Osteoblast (primary cell): ENCODE results near the gene USF3. TPM values are rescaled to one million over a fixed set of nuclear protein-coding genes. Genes with fewer than 3 reads are reported as not detected.
A peak's percentile ranks its signal among the peaks of the same experiment; 100 is the strongest.

ENCODE experiments used
- DNase-seq: peaks from one replicate; pipeline ENCODE4 v3.0.0; 2011; ENCODE audit warnings: low spot score, mixed read lengths; ENCODE audit not compliant: insufficient read length; ENCODE audit errors: missing footprints
- H2AFZ ChIP-seq: 2 replicates; pipeline ENCODE4 v1.6.0; 2011; ENCODE audit warnings: mild to moderate bottlenecking, low read length
- H3K27ac ChIP-seq: 2 replicates; pipeline ENCODE4 v1.5.1; 2011; ENCODE audit warnings: mild to moderate bottlenecking, low read depth, low read length, moderate library complexity
- H3K27me3 ChIP-seq: 2 replicates; pipeline ENCODE4 v1.6.0; 2012; ENCODE audit warnings: mild to moderate bottlenecking, control low read depth, inconsistent platforms, low read length, moderate library complexity; ENCODE audit not compliant: insufficient read depth
- H3K36me3 ChIP-seq: 2 replicates; pipeline ENCODE4 v1.5.1; 2011; ENCODE audit warnings: mild to moderate bottlenecking, low read length, control low read depth, moderate library complexity; ENCODE audit not compliant: insufficient read depth
- H3K4me1 ChIP-seq: 2 replicates; pipeline ENCODE4 v1.5.1; 2011; ENCODE audit warnings: mild to moderate bottlenecking, low read length, control low read depth, moderate library complexity; ENCODE audit not compliant: insufficient read depth
- H3K4me2 ChIP-seq: 2 replicates; pipeline ENCODE4 v1.6.0; 2011; ENCODE audit warnings: mild to moderate bottlenecking, low read length; ENCODE audit not compliant: insufficient read depth
- H3K4me3 ChIP-seq: fragments of 200-600 bp; sonication (generic); 3 replicates; pipeline ENCODE4 v1.5.1; 2012; ENCODE audit warnings: mild to moderate bottlenecking, low read length, inconsistent platforms; ENCODE audit not compliant: insufficient read depth
- H3K79me2 ChIP-seq: 2 replicates; pipeline ENCODE4 v1.6.0; 2012; ENCODE audit warnings: mild to moderate bottlenecking, low read length, control low read depth, inconsistent platforms; ENCODE audit not compliant: insufficient read depth
- H3K9me3 ChIP-seq: 2 replicates; pipeline ENCODE4 v1.5.1; 2011; ENCODE audit warnings: low read depth, low read length, control low read depth
- H4K20me1 ChIP-seq: 2 replicates; pipeline ENCODE4 v1.6.0; 2012; ENCODE audit warnings: mild to moderate bottlenecking, low read length, control low read depth; ENCODE audit not compliant: insufficient read depth
- CTCF ChIP-seq: IDR thresholded peaks from 2 replicates; pipeline ENCODE4 v1.5.1; 2011; ENCODE audit warnings: mild to moderate bottlenecking, low read depth, low read length, moderate library complexity; ENCODE audit errors: extremely low read depth
- total RNA-seq: library from RNA; depleted of rRNA; stranded (reverse); fragments of >200 nt; gene quantifications from 2 replicates; pipeline ENCODE4 v1.2.3, GENCODE V29; 2012

Gene USF3
- total RNA-seq, 1 donor: 10.5 TPM

- Histone ChIP-seq H3K4me2 (no peak overlapping the region), H3K4me3 (no peak overlapping the region), H3K27ac (no peak overlapping the region), H4K20me1 (peaks cover 5% of the 10 kb centered on the region), H3K79me2 (no peaks in the 10 kb centered on the region), H3K27me3 (no peaks in the 10 kb centered on the region), H3K36me3 (peaks cover 11% of the 10 kb centered on the region), H2AFZ (no peak overlapping the region), H3K9me3 (no peaks in the 10 kb centered on the region), H3K4me1 (no peaks in the 10 kb centered on the region)
- peak; percentile 72 for DNase-seq
- no peak for TF ChIP-seq CTCF
Observed at GRCh38 chr3:113714702-113715101, 18.3 kb upstream of the USF3 start.

- Histone ChIP-seq H3K4me1 (no peaks in the 10 kb centered on the region), H2AFZ (no peak overlapping the region), H3K4me3 (no peak overlapping the region), H3K36me3 (peaks cover 3% of the 10 kb centered on the region), H3K9me3 (no peaks in the 10 kb centered on the region), H3K4me2 (no peak overlapping the region), H4K20me1 (no peaks in the 10 kb centered on the region), H3K27ac (no peak overlapping the region), H3K79me2 (no peaks in the 10 kb centered on the region), H3K27me3 (no peaks in the 10 kb centered on the region)
- no peak for DNase-seq
- TF ChIP-seq CTCF: no peak
Observed at GRCh38 chr3:113712129-113712528, 15.7 kb upstream of the USF3 start.

- TF ChIP-seq CTCF: no peak
- no peaks in the 10 kb centered on the region for H4K20me1 ChIP-seq
- peaks cover 3% of the 10 kb centered on the region for H3K27me3 ChIP-seq
- no peak for DNase-seq
- no peaks in the 10 kb centered on the region for H3K4me1 ChIP-seq
- H3K4me2 ChIP-seq: no peak overlapping the region
- H3K9me3 ChIP-seq: no peaks in the 10 kb centered on the region
- H3K4me3 ChIP-seq: no peak overlapping the region
- no peaks in the 10 kb centered on the region for H3K36me3 ChIP-seq
- H3K27ac ChIP-seq: no peak overlapping the region
- H3K79me2 ChIP-seq: no peaks in the 10 kb centered on the region
- H2AFZ ChIP-seq: no peak overlapping the region
Observed at GRCh38 chr3:113707835-113708234, 11.4 kb upstream of the USF3 start.

- peak; percentile 71 for DNase-seq
- H3K79me2 ChIP-seq: peaks cover 22% of the 10 kb centered on the region
- peaks cover 3% of the 10 kb centered on the region for H4K20me1 ChIP-seq
- peak overlapping the region; percentile 43 for H3K4me2 ChIP-seq
- no peaks in the 10 kb centered on the region for H3K27me3 ChIP-seq
- no peaks in the 10 kb centered on the region for H3K9me3 ChIP-seq
- TF ChIP-seq CTCF: no peak
- H3K36me3 ChIP-seq: no peaks in the 10 kb centered on the region
- peaks cover 12% of the 10 kb centered on the region for H3K4me1 ChIP-seq
- H3K4me3 ChIP-seq: peak overlapping the region; percentile 69
- H3K27ac ChIP-seq: no peak overlapping the region
- peak overlapping the region; percentile 80 for H2AFZ ChIP-seq
Observed at GRCh38 chr3:113698956-113699355, 2.5 kb upstream of the USF3 start.
